KOPT-K1 (cell line): Measurements from ENCODE around the gene FXR1.
A peak's percentile ranks its signal among the peaks of the same experiment; 100 is the strongest.
"Not testable (repeated sequence)": the region's sequence is repeated elsewhere in the genome, so short reads cannot be mapped to it uniquely, and the experiment has no call there.

Experiments used
- H3K27ac ChIP-seq: fragments of 200-600 bp; sonication (generic); 2 replicates; pipeline ENCODE4 v1.5.1; 2016; ENCODE audit warnings: antibody characterized with exemption, mild to moderate bottlenecking, low read depth, low read length; ENCODE audit not compliant: poor library complexity, severe bottlenecking
- H3K36me3 ChIP-seq: fragments of 200-600 bp; sonication (generic); 2 replicates; pipeline ENCODE4 v1.5.1; 2017; ENCODE audit warnings: antibody characterized with exemption, mild to moderate bottlenecking, low read length, moderate library complexity; ENCODE audit not compliant: insufficient read depth
- H3K9me3 ChIP-seq: fragments of 200-600 bp; sonication (generic); 2 replicates; pipeline ENCODE4 v1.5.1; 2017; ENCODE audit warnings: antibody characterized with exemption, low read length, mild to moderate bottlenecking; ENCODE audit not compliant: insufficient read depth, poor library complexity, severe bottlenecking

FXR1 gene

GRCh38 chr3:180974286-180974685 lies 61.8 kb downstream of the FXR1 start:
- Histone ChIP-seq H3K27ac (no peak overlapping the region), H3K36me3 (peaks cover 100% of the 10 kb centered on the region), H3K9me3 (no peaks in the 10 kb centered on the region)

DNA sequence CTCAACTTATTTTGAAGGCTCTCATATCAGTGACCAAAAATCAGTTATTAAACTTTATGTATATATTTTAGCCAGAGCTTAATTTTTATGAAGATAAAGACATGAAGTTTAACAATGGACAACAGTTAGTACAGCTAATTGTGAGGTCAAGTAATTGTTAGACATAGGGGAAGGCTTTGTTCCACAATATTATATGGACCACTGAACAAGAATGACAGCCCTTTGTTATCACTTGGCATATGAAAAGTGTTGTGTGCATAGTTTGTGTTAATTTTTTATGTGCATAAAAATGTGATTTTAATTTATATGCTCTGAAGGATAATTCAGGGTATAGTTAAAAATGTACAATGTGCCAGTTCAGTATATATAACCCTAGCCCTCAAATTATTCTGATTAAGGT lies 65.0 kb downstream of the FXR1 start:
- no peaks in the 10 kb centered on the region for H3K9me3 ChIP-seq
- peaks cover 99% of the 10 kb centered on the region for H3K36me3 ChIP-seq
- no peak overlapping the region for H3K27ac ChIP-seq

GRCh38 chr3:180979961-180980360 lies 67.5 kb downstream of the FXR1 start:
- no peaks in the 10 kb centered on the region for H3K9me3 ChIP-seq
- peaks cover 95% of the 10 kb centered on the region for H3K36me3 ChIP-seq
- no peak overlapping the region for H3K27ac ChIP-seq

DNA sequence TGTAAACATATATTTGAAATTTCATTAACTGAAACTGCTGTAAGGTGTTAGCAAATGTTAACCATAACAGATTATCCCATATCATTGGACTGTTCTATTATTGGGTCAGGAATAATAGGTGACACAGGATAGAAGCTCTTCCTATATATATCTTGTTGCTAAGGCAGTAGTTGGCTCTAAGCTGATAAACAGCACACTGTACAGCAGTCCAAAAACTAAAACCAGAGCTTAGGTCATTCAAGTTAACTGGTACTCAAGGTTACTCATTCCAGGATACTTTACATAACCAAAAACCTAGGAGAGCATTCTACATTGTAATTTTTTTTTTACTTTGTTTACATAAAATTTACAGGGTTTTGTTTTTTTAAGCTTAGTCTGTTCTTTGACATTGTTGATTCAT lies 68.1 kb downstream of the FXR1 start:
- H3K9me3 ChIP-seq = no peaks in the 10 kb centered on the region
- no peak overlapping the region for H3K27ac ChIP-seq
- H3K36me3 ChIP-seq = peaks cover 95% of the 10 kb centered on the region

DNA sequence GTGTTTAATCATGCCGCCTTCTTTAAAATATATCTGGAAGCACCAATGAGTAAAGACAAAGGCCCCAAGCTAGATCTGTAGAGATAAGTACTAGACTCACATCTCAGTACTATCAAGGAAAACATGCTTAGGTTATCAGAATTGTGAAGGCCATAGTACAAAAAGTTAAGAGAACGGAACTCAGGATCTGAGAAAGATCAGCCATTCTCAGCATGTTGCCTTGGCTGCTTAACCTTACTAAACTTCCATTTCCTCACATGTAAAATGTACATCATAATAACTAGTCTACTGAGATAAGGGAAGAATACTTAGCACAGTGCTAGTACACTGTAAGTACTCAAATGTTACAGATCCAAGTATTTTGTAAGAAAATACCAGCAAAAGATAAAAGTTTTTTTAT lies 69.4 kb downstream of the FXR1 start:
- no peaks in the 10 kb centered on the region for H3K9me3 ChIP-seq
- H3K36me3 ChIP-seq = peaks cover 95% of the 10 kb centered on the region
- H3K27ac ChIP-seq = no peak overlapping the region

GRCh38 chr3:180983136-180983535 lies 70.7 kb downstream of the FXR1 start:
- H3K27ac ChIP-seq = no peak overlapping the region
- no peaks in the 10 kb centered on the region for H3K9me3 ChIP-seq
- H3K36me3 ChIP-seq = peaks cover 89% of the 10 kb centered on the region

GRCh38 chr3:180986366-180986765 lies 73.9 kb downstream of the FXR1 start:
- not testable (repeated sequence) for H3K27ac ChIP-seq, H3K9me3 ChIP-seq
- peaks cover 58% of the 10 kb centered on the region for H3K36me3 ChIP-seq

- Histone ChIP-seq H3K27ac (no peak overlapping the region), H3K36me3 (peaks cover 48% of the 10 kb centered on the region), H3K9me3 (no peaks in the 10 kb centered on the region)
Measured at GRCh38 chr3:180987344-180987743, 74.9 kb downstream of the FXR1 start.

GRCh38 chr3:180989291-180990163 lies 77.1 kb downstream of the FXR1 start, which contains the start of gene DNAJC19:
TSS of gene DNAJC19 (minus strand) at chr3:180989736. CDS start at chr3:180989602, 134 bp downstream.
- Histone ChIP-seq H3K27ac (peak within 1 kb of the TSS; percentile 63), H3K9me3 (no peaks in the 10 kb centered on the region), H3K36me3 (peaks cover 27% of the 10 kb centered on the region)

DNA sequence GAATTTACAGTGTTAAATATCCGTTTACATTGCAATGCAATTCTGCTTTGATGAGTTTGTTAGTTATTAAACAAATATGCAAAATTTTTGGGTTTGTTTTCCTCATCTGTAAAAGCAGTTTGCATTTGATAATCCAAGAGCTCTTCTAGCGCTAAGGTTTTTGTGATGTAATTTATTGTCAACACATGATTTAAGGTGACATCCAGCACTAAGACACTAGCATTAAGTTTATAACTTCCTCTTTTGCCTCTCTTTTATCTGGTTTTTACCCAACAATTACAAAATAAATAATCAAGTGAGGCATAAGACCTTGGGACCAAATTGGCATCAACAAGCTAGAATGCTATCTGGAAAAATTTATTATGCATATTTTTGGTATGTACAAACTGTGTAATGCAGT lies 78.0 kb downstream of the FXR1 start:
- peak overlapping the region; percentile 63 for H3K27ac ChIP-seq
- no peaks in the 10 kb centered on the region for H3K9me3 ChIP-seq

DNA sequence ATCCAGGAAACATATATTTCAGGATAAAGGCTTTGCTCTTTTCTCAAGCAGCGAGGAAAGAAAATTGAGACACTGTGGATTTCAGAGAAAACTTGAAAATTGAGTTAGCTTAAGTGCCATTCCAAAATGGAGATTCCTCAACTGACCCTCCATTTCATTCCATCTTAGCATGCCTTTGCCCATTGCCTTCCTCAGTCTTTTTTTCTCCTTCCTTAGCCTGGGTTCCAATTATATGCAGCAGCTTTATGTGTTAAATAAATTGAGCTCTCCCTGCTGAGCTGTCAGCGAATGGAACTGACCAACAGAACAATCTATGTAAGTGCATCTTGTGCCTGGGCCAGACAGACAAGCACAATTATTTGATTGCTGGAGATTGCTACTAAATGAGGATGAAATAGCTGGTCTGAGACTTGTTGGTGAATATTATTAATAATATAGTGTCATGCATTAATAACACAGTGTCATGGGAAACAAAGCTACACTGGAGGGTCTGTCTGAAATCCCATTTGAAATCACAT lies 84.0 kb downstream of the FXR1 start:
- no peaks in the 10 kb centered on the region for H3K36me3 ChIP-seq
- H3K27ac ChIP-seq = no peak overlapping the region
- peaks cover under 1% of the 10 kb centered on the region for H3K9me3 ChIP-seq

More for the DNA sequence above, 78.0 kb downstream of the FXR1 start:
- peaks cover 20% of the 10 kb centered on the region for H3K36me3 ChIP-seq

DNA sequence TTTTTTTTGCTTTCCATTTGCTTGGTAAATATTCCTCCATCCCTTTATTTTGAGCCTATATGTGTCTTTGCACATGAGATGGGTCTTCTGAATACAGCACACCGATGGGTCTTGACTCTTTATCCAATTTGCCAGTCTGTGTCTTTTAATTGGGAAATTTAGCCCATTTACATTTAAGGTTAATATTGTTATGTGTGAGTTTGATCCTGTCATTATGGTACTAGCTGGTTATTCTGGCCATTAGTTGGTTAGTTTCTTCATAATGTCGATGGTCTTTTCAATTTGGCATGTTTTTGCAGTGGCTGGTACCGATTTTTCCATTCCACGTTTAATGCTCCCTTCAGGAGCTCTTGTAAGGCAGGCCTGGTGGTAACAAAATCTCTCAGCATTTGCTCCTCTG lies 89.9 kb downstream of the FXR1 start:
- H3K36me3 ChIP-seq, H3K9me3 ChIP-seq, H3K27ac ChIP-seq: not testable (repeated sequence)

- H3K36me3 ChIP-seq, H3K9me3 ChIP-seq: not testable (repeated sequence)
Measured at GRCh38 chr3:181003469-181003868, 91.0 kb downstream of the FXR1 start.

DNA sequence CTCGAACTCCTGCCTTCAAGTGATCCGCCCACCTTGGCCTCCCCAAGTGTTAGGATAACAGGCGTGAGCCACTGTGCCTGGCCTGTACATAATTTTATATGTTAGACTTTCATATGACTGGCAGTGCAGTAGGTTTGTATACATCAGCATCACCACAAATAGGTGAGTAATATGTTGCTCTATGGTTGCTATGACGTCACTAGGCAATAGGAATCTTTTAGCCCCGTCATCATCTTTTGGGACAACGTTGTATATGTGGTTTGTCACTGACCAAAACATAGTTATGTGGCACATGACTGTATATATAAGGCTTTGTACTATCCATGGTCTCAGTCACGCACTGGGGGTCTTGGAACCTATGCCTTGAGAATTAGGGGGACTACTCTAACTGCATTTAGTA lies 94.1 kb downstream of the FXR1 start:
- H3K9me3 ChIP-seq = peaks cover 4% of the 10 kb centered on the region
- H3K27ac ChIP-seq = no peak overlapping the region
- no peaks in the 10 kb centered on the region for H3K36me3 ChIP-seq

More at GRCh38 chr3:181003469-181003868, 91.0 kb downstream of the FXR1 start:
- not testable (repeated sequence) for H3K27ac ChIP-seq

DNA sequence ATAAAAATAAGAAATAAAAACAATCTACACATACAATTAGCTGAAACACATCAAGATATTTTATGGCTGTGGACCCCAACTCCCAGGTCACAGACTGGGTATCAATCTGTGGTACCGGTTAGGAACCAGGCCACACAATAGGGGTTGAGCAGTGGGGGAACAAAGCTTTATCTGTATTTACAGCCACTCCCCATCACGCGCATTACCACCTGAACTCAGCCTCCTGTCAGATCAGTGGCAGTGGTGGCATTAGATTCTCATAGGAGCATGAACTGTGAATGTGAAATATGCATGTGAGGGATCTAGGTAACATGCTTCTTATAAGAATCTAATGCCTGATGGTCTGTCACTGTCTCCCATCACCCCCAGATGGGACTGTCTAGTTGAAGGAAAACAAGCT lies 94.8 kb downstream of the FXR1 start:
- H3K36me3 ChIP-seq = no peaks in the 10 kb centered on the region
- no peaks in the 10 kb centered on the region for H3K9me3 ChIP-seq

DNA sequence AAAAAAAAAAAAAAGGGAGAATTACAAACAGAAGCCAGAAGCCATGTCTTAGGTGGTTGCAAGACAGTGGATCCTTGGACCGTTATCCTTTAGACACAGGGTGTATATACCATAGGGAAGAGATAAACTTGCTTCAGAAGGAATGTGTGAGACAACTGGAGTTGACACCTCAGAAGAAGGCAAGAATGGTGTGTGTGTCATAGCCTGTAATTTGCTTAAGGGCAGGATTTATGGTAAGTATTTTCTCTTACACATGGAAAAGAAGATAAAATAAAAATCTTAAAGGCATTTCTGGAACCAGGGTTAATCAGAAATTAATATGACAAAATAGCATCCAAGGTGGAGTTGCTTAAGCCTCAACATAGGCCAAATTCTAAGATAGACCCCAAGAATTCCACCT lies 96.3 kb downstream of the FXR1 start:
- Histone ChIP-seq H3K27ac (no peak overlapping the region), H3K9me3 (no peaks in the 10 kb centered on the region), H3K36me3 (no peaks in the 10 kb centered on the region)

More for the DNA sequence above, 94.8 kb downstream of the FXR1 start:
- H3K27ac ChIP-seq = no peak overlapping the region
